Measurements from ENCODE around the gene GULP1. TPM values are rescaled to one million over a fixed set of nuclear protein-coding genes. Genes with fewer than 3 reads are reported as not detected.

GULP1 gene
- total and polyA plus RNA-seq, 10 donors, result 0.83 to 16.6 (median 6.6) TPM

- no peaks in the 10 kb centered on the region for H3K4me1 ChIP-seq
- no peaks in the 10 kb centered on the region for H3K9me3 ChIP-seq
- no peaks in the 10 kb centered on the region for H3K27me3 ChIP-seq (replicated peaks in 1 of 7)
- no peak overlapping the region for H3K27ac ChIP-seq
- no peak for DNase-seq
- WGBS, 5 donors, result 84 to 93% (median 87%) methylated on average over 3 of the region's 3 CpGs
- TF ChIP-seq POLR2AphosphoS5 (IDR thresholded peaks at IDR 0.05) (no peak), CTCF (IDR thresholded peaks at IDR 0.05 in 8 of 11, conservative IDR thresholded peaks at IDR 0.05 in 3 of 11) (no peak), POLR2A (IDR thresholded peaks at IDR 0.05) (no peak)
- intact Hi-C loops (cut with DNase I; ENCODE audit: low total_unique reads), result no loop called here
- no peaks in the 10 kb centered on the region for H3K36me3 ChIP-seq
- no peak overlapping the region for H3K4me3 ChIP-seq
Observed at GRCh38 chr2:188444106-188444835, 152.6 kb downstream of the GULP1 start.

- H3K27ac ChIP-seq, result no peak overlapping the region
- WGBS, 5 donors, result 83 to 92% (median 89%) methylated on average over 1 of the region's 1 CpG
- TF ChIP-seq POLR2A (IDR thresholded peaks at IDR 0.05) (no peak), CTCF (IDR thresholded peaks at IDR 0.05 in 8 of 11, conservative IDR thresholded peaks at IDR 0.05 in 3 of 11) (no peak), POLR2AphosphoS5 (IDR thresholded peaks at IDR 0.05) (no peak)
- no peaks in the 10 kb centered on the region for H3K36me3 ChIP-seq
- H3K9me3 ChIP-seq, result peaks cover 0 to 9% (median 0%) of the 10 kb centered on the region in 8 donors
- intact Hi-C loops (cut with DNase I; ENCODE audit: low total_unique reads), result no loop called here
- no peak for DNase-seq
- H3K27me3 ChIP-seq (replicated peaks in 1 of 7), result no peaks in the 10 kb centered on the region
- H3K4me1 ChIP-seq, result no peaks in the 10 kb centered on the region
- H3K4me3 ChIP-seq, result no peak overlapping the region
Observed at GRCh38 chr2:188449561-188449960, 157.9 kb downstream of the GULP1 start.

GRCh38 chr2:188449971-188450370, 158.3 kb downstream of the GULP1 start:
- TF ChIP-seq CTCF (IDR thresholded peaks at IDR 0.05 in 8 of 11, conservative IDR thresholded peaks at IDR 0.05 in 3 of 11) (no peak), POLR2AphosphoS5 (IDR thresholded peaks at IDR 0.05) (no peak), POLR2A (IDR thresholded peaks at IDR 0.05) (no peak)
- intact Hi-C loops (cut with DNase I; ENCODE audit: low total_unique reads), result no loop called here
- no peaks in the 10 kb centered on the region for H3K27me3 ChIP-seq (replicated peaks in 1 of 7)
- DNase-seq, result no peak
- no peak overlapping the region for H3K4me3 ChIP-seq
- no peaks in the 10 kb centered on the region for H3K4me1 ChIP-seq
- no peaks in the 10 kb centered on the region for H3K36me3 ChIP-seq
- no peak overlapping the region for H3K27ac ChIP-seq
- H3K9me3 ChIP-seq, result peaks cover 0 to 12% (median 0%) of the 10 kb centered on the region in 8 donors

- Histone ChIP-seq H3K4me3 (no peak overlapping the region), H3K9me3 (peaks cover 0 to 12% (median 0%) of the 10 kb centered on the region in 8 donors), H3K36me3 (no peaks in the 10 kb centered on the region), H3K27ac (no peak overlapping the region), H3K27me3 (replicated peaks in 1 of 7) (no peaks in the 10 kb centered on the region), H3K4me1 (no peaks in the 10 kb centered on the region)
- intact Hi-C loops (cut with DNase I; ENCODE audit: low total_unique reads), result no loop called here
- TF ChIP-seq POLR2A (IDR thresholded peaks at IDR 0.05) (no peak), CTCF (IDR thresholded peaks at IDR 0.05 in 8 of 11, conservative IDR thresholded peaks at IDR 0.05 in 3 of 11) (no peak), POLR2AphosphoS5 (IDR thresholded peaks at IDR 0.05) (no peak)
- no peak for DNase-seq
- 76 to 87% (median 77%) methylated on average over 2 of the region's 2 CpGs for WGBS, 5 donors
Observed at GRCh38 chr2:188450732-188451483, 159.2 kb downstream of the GULP1 start.

Measured in spleen (tissue), 11 donors.